Measurements from ENCODE around the gene REELD1. TPM values are rescaled to one million over a fixed set of nuclear protein-coding genes. Genes with fewer than 3 reads are reported as not detected.

Gene REELD1
- total and polyA plus RNA-seq, 8 donors, result 0.11 to 0.81 (median 0.27) TPM; not detected in 1

DNA sequence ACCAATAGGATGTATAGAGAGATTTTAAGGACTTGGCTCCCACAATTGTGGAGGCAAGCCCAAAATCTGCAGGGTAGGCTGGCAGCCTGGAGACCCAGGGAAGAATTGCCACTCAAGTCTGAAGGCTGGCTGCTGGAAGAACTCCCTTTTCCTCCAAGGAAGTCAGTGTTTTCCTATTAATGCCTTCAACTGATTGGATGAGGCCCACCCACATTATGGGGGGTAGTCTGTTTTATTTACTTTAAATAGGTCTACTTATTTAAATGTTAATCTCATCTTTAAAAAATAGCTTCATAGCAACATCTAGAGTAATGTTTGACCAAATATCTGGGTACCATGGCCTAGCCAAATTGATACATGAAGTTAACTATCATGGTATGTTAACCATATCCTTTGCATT, 20.1 kb upstream of the REELD1 start:
- Histone ChIP-seq H3K9me3 (no peaks in the 10 kb centered on the region), H3K36me3 (peaks cover 0 to 25% of the 10 kb centered on the region in 2 donors), H3K4me1 (peaks cover 0 to 4% of the 10 kb centered on the region in 2 donors), H3K4me3 (no peak overlapping the region), H3K27me3 (no peaks in the 10 kb centered on the region), H3K27ac (no peak overlapping the region)
- DNase-seq (no peak), ATAC-seq (no peak)
- intact Hi-C loops (cut with DNase I), result no loop called here
- TF ChIP-seq CTCF (IDR thresholded peaks at IDR 0.05), result no peak

GRCh38 chr4:146202665-146203064, 11.7 kb upstream of the REELD1 start:
- Histone ChIP-seq H3K27ac (no peak overlapping the region), H3K4me3 (no peak overlapping the region), H3K36me3 (no peaks in the 10 kb centered on the region), H3K4me1 (no peaks in the 10 kb centered on the region), H3K27me3 (no peaks in the 10 kb centered on the region), H3K9me3 (no peaks in the 10 kb centered on the region)
- no peak for TF ChIP-seq CTCF (IDR thresholded peaks at IDR 0.05)
- ATAC-seq, result no peak
- intact Hi-C loops (cut with DNase I), result no loop called here
- no peak for DNase-seq

DNA sequence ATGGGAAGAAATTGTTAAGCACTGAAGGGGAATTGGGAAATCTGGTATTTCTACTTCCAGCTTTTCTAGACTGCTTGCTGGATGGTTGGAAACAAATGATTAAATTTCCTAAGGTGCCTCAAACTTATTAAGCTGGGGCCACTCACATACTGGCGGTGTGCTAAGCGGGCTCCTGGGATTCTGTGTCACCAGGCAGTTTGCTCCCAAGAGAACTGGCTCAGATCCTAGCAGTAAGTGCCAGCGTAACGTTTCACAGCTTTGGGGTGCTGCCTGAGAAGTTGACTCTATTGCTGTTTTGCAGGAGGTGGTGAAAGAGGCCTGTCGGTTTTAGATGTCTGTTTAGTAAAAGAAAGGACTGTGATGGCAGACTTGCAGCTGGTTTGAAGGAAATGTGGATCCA, 6.9 kb upstream of the REELD1 start:
- Histone ChIP-seq H3K27me3 (no peaks in the 10 kb centered on the region), H3K36me3 (no peaks in the 10 kb centered on the region), H3K9me3 (no peaks in the 10 kb centered on the region), H3K4me1 (no peaks in the 10 kb centered on the region), H3K27ac (no peak overlapping the region), H3K4me3 (no peak overlapping the region)
- DNase-seq (no peak), ATAC-seq (no peak)
- intact Hi-C loops (cut with DNase I), result no loop called here
- TF ChIP-seq CTCF (IDR thresholded peaks at IDR 0.05), result no peak

DNA sequence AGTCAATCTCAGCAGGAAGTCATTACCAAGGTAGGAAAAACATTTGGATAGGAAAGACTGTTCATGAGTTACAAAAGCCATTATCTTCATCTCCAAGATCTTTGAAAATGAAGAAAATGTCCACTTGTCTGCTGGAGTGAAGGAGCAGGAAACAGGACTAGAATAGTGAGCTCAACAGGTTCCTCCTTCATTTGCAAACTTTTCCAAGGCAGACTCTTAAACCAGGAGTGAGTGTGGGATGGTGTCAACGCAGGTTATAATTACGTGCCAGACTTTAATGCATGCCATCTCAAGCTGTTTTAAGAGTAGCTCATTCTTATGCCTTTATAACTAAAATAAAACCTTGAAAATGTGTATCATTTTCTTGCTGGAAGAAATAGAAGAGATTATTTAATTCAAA, 3.4 kb upstream of the REELD1 start:
- no peaks in the 10 kb centered on the region for H3K36me3 ChIP-seq
- no peaks in the 10 kb centered on the region for H3K9me3 ChIP-seq
- ATAC-seq, result no peak
- intact Hi-C loops (cut with DNase I), result no loop called here
- H3K4me3 ChIP-seq, result no peak overlapping the region
- no peak for TF ChIP-seq CTCF (IDR thresholded peaks at IDR 0.05)
- DNase-seq, result no peak
- H3K4me1 ChIP-seq, result no peaks in the 10 kb centered on the region
- H3K27ac ChIP-seq, result no peak overlapping the region
- H3K27me3 ChIP-seq, result no peaks in the 10 kb centered on the region

DNA sequence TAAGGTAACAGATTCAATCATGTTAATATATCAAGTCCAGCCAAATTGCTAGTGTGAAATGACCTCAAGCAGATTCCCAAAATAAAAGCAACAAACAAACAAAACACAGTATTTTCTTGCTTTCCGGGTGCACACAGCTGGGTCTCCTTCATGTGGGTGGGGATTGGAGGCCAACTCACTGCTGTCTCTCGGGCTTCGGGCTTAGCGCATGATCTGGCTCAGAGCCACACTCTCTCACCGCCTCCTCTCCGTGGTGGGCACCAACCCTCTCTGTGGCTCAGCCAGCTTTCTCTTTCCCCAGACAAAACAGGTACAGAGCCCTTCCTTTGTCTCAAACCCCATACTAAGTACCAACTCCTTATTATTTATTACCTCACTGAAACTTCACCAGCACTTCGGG, 2.9 kb upstream of the REELD1 start:
- intact Hi-C loops (cut with DNase I), result no loop called here
- TF ChIP-seq CTCF (IDR thresholded peaks at IDR 0.05), result no peak
- H3K9me3 ChIP-seq, result no peaks in the 10 kb centered on the region
- H3K4me3 ChIP-seq, result no peak overlapping the region
- H3K36me3 ChIP-seq, result no peaks in the 10 kb centered on the region
- DNase-seq (no peak), ATAC-seq (no peak)
- no peaks in the 10 kb centered on the region for H3K27me3 ChIP-seq
- no peaks in the 10 kb centered on the region for H3K4me1 ChIP-seq
- H3K27ac ChIP-seq, result no peak overlapping the region

Measured in left lung (tissue), 10 donors.